ENCODE results near the gene ABCG1.

GRCh38 chr21:42174173-42174572 is 44.8 kb upstream of the ABCG1 start:
- TF ChIP-seq SUZ12 (IDR thresholded peaks at IDR 0.05) (no peak), FOXM1 (IDR thresholded peaks at IDR 0.05; ENCODE audit: borderline replicate concordance) (no peak), TARDBP (IDR thresholded peaks at IDR 0.05) (no peak), NFRKB (IDR thresholded peaks at IDR 0.05) (no peak), SP1 (IDR thresholded peaks at IDR 0.05) (no peak)

Data from HEK293T (cell line).